Measurements from ENCODE around the gene ARHGDIA.

The ARHGDIA gene

GRCh38 chr17:81885869-81886548 is 14.9 kb upstream of the ARHGDIA start:
- no peak for DNase-seq

- no peak for DNase-seq
Measured at GRCh38 chr17:81885454-81885853, 14.3 kb upstream of the ARHGDIA start.

- DNase-seq: no peak
Measured at GRCh38 chr17:81884968-81885367, 13.8 kb upstream of the ARHGDIA start.

GRCh38 chr17:81884520-81884919 is 13.4 kb upstream of the ARHGDIA start:
- DNase-seq: no peak

GRCh38 chr17:81879121-81879520 is 8.0 kb upstream of the ARHGDIA start:
- no peak for DNase-seq

- DNase-seq: no peak
Measured at GRCh38 chr17:81878294-81878693, 7.2 kb upstream of the ARHGDIA start.

GRCh38 chr17:81877569-81877968 is 6.4 kb upstream of the ARHGDIA start:
- no peak for DNase-seq

- DNase-seq: peak; percentile 82 to 92 (median 91)
Measured at GRCh38 chr17:81871387-81872230, 472 bp upstream of the ARHGDIA start.

GRCh38 chr17:81870131-81870980 is 781 bp downstream of the ARHGDIA start:
- peak in 2 of 3 experiments; percentile 46 to 51 for DNase-seq

- DNase-seq: peak in 2 of 3 experiments; percentile 32 to 43
Measured at GRCh38 chr17:81869221-81870130, 1.7 kb downstream of the ARHGDIA start.

GRCh38 chr17:81868674-81869220 is 2.4 kb downstream of the ARHGDIA start:
- peak in 1 of 3 experiments; percentile 32 for DNase-seq

GRCh38 chr17:81867991-81868673 is 3.0 kb downstream of the ARHGDIA start:
- no peak for DNase-seq

- no peak for DNase-seq
Measured at GRCh38 chr17:81867170-81867990, 3.8 kb downstream of the ARHGDIA start.

GRCh38 chr17:81866440-81867169 is 4.5 kb downstream of the ARHGDIA start:
- DNase-seq: no peak

- no peak for DNase-seq
Measured at GRCh38 chr17:81865733-81866439, 5.3 kb downstream of the ARHGDIA start.

- no peak for DNase-seq
Measured at GRCh38 chr17:81865358-81865732, 5.8 kb downstream of the ARHGDIA start.

GRCh38 chr17:81863833-81864768 is 7.0 kb downstream of the ARHGDIA start:
- no peak for DNase-seq
